ENCODE measurements around the gene RD3L. TPM values are rescaled to one million over a fixed set of nuclear protein-coding genes. Genes with fewer than 3 reads are reported as not detected.

RD3L gene
- total and polyA plus RNA-seq, 2 donors (not counting 1 experiment from before 2014, with no cell fraction given), result not detected

DNA sequence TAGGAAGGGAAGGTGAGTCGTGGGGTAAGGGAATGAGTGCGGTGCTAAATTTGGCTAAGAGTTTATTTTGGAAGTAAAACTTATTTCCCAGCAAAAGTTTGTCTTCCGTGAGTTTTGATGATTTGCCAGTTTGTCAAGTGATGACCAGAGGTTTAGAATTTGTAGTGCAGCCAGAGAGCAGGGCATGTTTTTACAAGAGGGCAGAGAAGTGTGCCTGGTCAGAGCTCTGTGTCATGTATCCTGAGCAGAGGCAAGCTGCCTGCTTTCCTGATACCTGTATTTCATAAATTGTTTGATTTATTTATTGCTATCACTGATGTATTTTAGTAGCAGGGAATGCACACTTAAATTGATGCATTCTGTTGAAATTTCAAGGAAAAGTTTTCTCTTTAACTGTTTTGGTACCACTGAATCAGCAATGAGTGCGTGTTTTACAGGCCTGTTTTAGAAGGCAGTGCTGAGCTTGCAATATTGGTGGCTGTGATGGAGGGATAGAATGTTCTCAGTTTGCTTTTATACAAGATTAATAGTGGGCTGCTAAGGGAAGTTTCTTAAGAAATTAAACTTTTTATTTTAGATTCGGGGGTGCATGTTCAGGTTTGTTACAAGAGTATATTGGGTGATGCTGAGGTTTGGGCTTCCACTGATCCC, 19.7 kb upstream of the RD3L start:
- Histone ChIP-seq H3K79me2 (ENCODE audit: control insufficient read depth, insufficient read depth, low read length) (no peaks in the 10 kb centered on the region), H3K4me3 (replicated peaks in 1 of 4; ENCODE audit: control extremely low read depth in 1 of 4, insufficient read depth in 1 of 4, low read depth in 3 of 4, low read length in 4 of 4) (no peak overlapping the region), H2AFZ (ENCODE audit: low read length) (no peak overlapping the region), H3K27ac (ENCODE audit: insufficient read depth, low read length) (no peak overlapping the region), H4K20me1 (ENCODE audit: control insufficient read depth, extremely low read depth, insufficient read depth, low read length) (no peaks in the 10 kb centered on the region), H3K9ac (ENCODE audit: insufficient read depth, low read length) (no peak overlapping the region), H3K4me1 (ENCODE audit: control insufficient read depth, extremely low read depth, insufficient read depth, low read length) (no peaks in the 10 kb centered on the region), H3K9me3 (ENCODE audit: control insufficient read depth, insufficient read depth, low read depth, low read length) (no peaks in the 10 kb centered on the region), H3K4me2 (ENCODE audit: extremely low read depth, insufficient read depth, low read length) (no peak overlapping the region), H3K36me3 (ENCODE audit: control insufficient read depth, insufficient read depth, low read length) (no peaks in the 10 kb centered on the region), H3K27me3 (ENCODE audit: control insufficient read depth, insufficient read depth, low read length) (no peaks in the 10 kb centered on the region)
- no peak for DNase-seq (ENCODE audit: low read depth in 2 of 2)
- TF ChIP-seq EZH2 (IDR thresholded peaks at IDR 0.05; ENCODE audit: low read length, missing control alignments), result no peak
- TF ChIP-seq, protein P1, sequence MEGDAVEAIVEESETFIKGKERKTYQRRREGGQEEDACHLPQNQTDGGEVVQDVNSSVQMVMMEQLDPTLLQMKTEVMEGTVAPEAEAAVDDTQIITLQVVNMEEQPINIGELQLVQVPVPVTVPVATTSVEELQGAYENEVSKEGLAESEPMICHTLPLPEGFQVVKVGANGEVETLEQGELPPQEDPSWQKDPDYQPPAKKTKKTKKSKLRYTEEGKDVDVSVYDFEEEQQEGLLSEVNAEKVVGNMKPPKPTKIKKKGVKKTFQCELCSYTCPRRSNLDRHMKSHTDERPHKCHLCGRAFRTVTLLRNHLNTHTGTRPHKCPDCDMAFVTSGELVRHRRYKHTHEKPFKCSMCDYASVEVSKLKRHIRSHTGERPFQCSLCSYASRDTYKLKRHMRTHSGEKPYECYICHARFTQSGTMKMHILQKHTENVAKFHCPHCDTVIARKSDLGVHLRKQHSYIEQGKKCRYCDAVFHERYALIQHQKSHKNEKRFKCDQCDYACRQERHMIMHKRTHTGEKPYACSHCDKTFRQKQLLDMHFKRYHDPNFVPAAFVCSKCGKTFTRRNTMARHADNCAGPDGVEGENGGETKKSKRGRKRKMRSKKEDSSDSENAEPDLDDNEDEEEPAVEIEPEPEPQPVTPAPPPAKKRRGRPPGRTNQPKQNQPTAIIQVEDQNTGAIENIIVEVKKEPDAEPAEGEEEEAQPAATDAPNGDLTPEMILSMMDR (conservative IDR thresholded peaks at IDR 0.05 in 1 of 2, IDR thresholded peaks at IDR 0.05 in 1 of 2; ENCODE audit: low read depth in 1 of 2, low read length in 2 of 2), result no peak

DNA sequence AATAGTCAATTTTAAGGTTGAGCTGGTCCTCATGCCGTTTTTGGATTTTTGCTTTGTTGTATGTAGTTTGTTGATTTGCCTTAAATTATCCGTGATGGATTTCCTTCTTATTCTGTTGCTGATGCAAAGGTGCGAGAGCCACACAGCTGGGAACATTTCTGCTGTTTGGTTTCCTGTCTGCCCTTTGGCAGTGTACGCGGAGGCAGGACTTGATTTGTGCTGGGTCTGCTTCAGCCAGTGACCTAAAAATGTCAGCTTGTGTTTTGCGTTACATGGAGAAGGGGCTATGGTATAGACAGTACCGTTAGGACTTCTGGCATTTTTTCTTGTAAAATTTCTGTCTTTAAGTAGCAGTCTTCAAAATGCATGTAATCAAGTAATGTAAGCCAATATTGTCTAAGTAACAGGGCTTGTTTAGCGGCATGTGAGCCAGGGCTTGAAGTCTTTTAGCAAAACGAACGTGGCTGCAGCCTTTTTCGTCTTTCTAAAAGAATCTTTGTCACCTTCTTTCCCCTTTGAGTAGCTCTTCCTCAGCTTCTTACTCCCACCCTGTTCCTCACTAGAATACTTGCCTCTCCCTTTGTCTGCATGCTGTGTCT, 18.2 kb upstream of the RD3L start:
- TF ChIP-seq, protein P1 (conservative IDR thresholded peaks at IDR 0.05 in 1 of 2, IDR thresholded peaks at IDR 0.05 in 1 of 2; ENCODE audit: low read depth in 1 of 2, low read length in 2 of 2), result no peak
- no peak for TF ChIP-seq EZH2 (IDR thresholded peaks at IDR 0.05; ENCODE audit: low read length, missing control alignments)
- Histone ChIP-seq H3K79me2 (ENCODE audit: control insufficient read depth, insufficient read depth, low read length) (no peaks in the 10 kb centered on the region), H3K27me3 (ENCODE audit: control insufficient read depth, insufficient read depth, low read length) (no peaks in the 10 kb centered on the region)

DNA sequence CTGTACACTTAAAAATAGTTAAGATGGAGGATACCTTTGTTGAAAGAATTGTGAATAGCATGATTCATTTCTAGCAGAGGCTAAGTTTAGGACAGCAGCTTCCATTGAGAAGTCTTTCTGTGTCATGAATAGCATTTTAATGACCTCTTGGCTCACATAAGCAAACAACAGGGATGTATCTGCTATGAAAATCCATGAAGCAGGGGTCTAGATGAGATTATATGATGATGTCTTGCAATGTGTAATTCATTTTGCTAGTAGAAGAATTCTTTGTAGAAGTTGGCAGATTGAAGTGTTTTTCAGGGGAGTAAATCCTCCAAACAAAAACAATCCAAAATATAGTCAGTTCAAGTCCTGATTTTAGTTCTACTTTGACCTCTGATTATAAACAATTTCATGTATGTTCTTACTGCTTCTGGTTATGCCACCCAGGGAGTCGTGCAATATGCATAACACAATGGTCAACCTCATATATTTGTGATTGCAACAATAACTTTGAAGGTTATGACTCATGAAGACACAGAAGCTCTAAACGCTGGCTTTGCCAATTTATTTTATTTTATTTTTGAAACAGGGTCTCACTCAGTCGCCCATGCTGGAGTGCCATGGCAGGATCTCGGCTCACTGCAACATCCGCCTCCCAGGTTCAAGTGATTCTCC, 6.9 kb upstream of the RD3L start:
- Histone ChIP-seq H2AFZ (ENCODE audit: low read length) (no peak overlapping the region), H3K9ac (ENCODE audit: insufficient read depth, low read length) (no peak overlapping the region), H3K4me3 (replicated peaks in 1 of 4; ENCODE audit: control extremely low read depth in 1 of 4, insufficient read depth in 1 of 4, low read depth in 3 of 4, low read length in 4 of 4) (no peak overlapping the region), H3K4me1 (ENCODE audit: control insufficient read depth, extremely low read depth, insufficient read depth, low read length) (no peaks in the 10 kb centered on the region), H3K27me3 (ENCODE audit: control insufficient read depth, insufficient read depth, low read length) (no peaks in the 10 kb centered on the region), H3K36me3 (ENCODE audit: control insufficient read depth, insufficient read depth, low read length) (no peaks in the 10 kb centered on the region), H3K79me2 (ENCODE audit: control insufficient read depth, insufficient read depth, low read length) (no peaks in the 10 kb centered on the region), H3K27ac (ENCODE audit: insufficient read depth, low read length) (no peak overlapping the region), H3K4me2 (ENCODE audit: extremely low read depth, insufficient read depth, low read length) (no peak overlapping the region), H3K9me3 (ENCODE audit: control insufficient read depth, insufficient read depth, low read depth, low read length) (no peaks in the 10 kb centered on the region), H4K20me1 (ENCODE audit: control insufficient read depth, extremely low read depth, insufficient read depth, low read length) (no peaks in the 10 kb centered on the region)
- TF ChIP-seq, protein P1 (conservative IDR thresholded peaks at IDR 0.05 in 1 of 2, IDR thresholded peaks at IDR 0.05 in 1 of 2; ENCODE audit: low read depth in 1 of 2, low read length in 2 of 2), result no peak
- no peak for TF ChIP-seq EZH2 (IDR thresholded peaks at IDR 0.05; ENCODE audit: low read length, missing control alignments)
- DNase-seq (ENCODE audit: low read depth in 2 of 2), result no peak

More for the DNA sequence above, 18.2 kb upstream of the RD3L start:
- Histone ChIP-seq H3K27ac (ENCODE audit: insufficient read depth, low read length) (no peak overlapping the region), H3K4me3 (replicated peaks in 1 of 4; ENCODE audit: control extremely low read depth in 1 of 4, insufficient read depth in 1 of 4, low read depth in 3 of 4, low read length in 4 of 4) (no peak overlapping the region), H3K36me3 (ENCODE audit: control insufficient read depth, insufficient read depth, low read length) (no peaks in the 10 kb centered on the region), H2AFZ (ENCODE audit: low read length) (no peak overlapping the region), H3K4me1 (ENCODE audit: control insufficient read depth, extremely low read depth, insufficient read depth, low read length) (no peaks in the 10 kb centered on the region), H3K9me3 (ENCODE audit: control insufficient read depth, insufficient read depth, low read depth, low read length) (no peaks in the 10 kb centered on the region), H4K20me1 (ENCODE audit: control insufficient read depth, extremely low read depth, insufficient read depth, low read length) (no peaks in the 10 kb centered on the region), H3K9ac (ENCODE audit: insufficient read depth, low read length) (no peak overlapping the region), H3K4me2 (ENCODE audit: extremely low read depth, insufficient read depth, low read length) (no peak overlapping the region)
- no peak for DNase-seq (ENCODE audit: low read depth in 2 of 2)
